ENCODE results near the gene SLC6A12.
"Not testable (repeated sequence)": the region's sequence is repeated elsewhere in the genome, so short reads cannot be mapped to it uniquely, and the experiment has no call there.

The SLC6A12 gene

DNA sequence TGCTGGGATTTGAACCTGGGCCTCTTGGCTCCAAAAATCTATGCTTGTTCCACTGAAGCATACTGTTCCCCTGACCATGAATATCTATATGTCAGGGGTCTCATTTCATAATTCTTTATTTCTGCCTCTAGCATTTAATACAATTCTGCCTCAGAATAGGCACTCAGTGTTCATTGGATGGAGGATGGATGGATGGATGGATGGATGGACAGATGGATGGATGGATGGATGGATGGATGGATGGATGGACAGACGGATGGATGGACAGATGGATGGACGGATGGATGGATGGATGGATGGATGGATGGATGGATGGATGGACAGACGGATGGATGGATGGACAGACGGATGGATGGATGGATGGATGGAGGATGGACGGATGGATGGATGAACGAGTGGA lies 3.1 kb upstream of the SLC6A12 start:
- not testable (repeated sequence) for DNase-seq (ENCODE audit: low spot score)

DNA sequence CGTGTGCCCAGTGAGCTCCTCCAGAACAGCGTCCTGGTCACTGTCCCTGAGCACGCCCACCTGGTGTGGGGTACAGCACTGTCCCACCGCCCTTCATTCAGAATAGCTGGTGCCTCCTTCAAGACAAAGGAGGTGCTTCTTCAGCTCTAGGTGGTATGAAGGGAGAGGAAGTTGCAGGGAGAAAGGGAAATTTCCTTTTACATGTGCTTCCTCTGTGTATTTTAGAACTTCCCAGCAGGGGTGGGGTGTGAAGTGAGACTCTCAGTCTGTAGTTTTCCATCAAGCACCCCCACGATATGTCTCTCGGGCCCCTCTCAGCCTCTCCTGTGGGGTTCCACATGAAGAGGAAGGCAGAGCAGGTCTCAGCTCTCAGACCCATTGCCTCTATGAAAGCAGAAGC lies 1.2 kb upstream of the SLC6A12 start:
- no peak for DNase-seq (ENCODE audit: low spot score)

DNA sequence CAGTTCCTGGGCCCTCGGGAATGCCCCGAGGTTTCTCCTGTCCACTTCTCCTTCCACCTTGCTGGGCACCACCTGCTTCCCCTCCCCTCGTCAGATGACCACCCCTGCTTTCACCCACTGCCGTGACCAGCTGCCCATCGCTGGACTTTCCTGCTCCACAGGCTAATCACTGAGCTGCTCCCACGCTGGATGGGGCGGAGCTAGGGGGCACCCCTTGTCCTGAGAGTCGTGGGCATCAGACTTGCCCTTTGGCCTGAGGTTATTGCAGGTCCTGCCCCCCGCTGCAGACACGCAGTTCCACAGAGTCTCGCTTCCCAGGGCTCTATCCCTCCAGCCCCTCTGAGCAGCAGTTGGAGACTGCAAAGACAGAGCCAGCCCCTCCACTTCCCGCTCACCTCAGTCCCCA lies 427 bp downstream of the SLC6A12 start:
- DNase-seq (ENCODE audit: low spot score) = no peak

DNA sequence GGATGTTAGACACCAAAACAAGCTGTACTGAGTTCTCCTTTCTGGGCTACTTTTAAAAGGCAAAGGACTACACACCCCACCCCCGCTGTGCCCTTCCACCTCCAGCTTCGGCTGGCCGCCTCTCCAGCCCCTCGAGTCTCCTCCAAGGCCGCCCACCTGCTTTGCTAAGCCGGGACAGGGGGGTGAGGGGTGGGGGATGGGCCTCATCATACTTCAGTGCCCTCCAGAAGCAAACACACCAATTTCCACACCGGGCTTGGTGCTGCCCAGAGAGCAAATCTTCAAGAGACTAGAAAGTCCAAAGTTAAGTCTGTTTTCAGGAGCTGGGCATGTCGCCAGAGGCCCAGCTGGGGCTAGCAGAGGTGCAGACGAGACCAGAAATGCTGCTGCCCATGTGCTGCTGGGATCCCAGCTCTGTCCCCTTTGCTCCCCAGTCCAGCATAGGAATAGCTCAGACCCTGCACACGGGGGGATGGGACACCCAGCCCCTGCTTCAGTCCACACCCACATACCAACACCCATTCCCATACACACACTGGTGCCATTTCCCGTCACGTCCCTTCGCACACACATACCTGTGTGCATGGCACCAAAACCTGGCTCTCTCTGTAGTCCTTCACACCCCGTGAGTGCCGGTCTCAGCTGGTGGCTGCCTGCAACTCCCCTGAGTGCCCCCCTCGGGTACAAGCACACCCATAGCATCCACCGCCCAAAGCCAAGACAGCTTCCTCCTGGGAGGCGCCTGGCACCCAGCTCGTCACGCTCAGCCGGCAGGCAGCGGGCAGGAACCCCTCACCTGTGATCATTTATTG lies 1.0 kb downstream of the SLC6A12 start:
- no peak for DNase-seq (ENCODE audit: low spot score)

DNA sequence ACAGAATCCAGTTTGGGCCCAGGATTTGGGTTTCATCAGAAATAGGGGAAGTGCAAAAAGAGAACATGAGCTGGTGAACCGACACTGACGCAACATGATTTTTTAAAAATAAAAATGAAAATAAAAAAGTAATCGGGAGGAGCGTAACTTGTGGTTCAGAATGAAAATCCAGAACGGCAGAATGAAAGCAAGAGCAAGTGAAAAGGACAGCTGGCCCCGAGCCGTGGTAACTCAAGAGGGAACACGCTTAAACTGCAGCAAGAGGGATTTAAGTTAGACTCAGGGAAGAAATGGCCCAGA lies 1.6 kb downstream of the SLC6A12 start:
- no peak for DNase-seq (ENCODE audit: low spot score)

DNA sequence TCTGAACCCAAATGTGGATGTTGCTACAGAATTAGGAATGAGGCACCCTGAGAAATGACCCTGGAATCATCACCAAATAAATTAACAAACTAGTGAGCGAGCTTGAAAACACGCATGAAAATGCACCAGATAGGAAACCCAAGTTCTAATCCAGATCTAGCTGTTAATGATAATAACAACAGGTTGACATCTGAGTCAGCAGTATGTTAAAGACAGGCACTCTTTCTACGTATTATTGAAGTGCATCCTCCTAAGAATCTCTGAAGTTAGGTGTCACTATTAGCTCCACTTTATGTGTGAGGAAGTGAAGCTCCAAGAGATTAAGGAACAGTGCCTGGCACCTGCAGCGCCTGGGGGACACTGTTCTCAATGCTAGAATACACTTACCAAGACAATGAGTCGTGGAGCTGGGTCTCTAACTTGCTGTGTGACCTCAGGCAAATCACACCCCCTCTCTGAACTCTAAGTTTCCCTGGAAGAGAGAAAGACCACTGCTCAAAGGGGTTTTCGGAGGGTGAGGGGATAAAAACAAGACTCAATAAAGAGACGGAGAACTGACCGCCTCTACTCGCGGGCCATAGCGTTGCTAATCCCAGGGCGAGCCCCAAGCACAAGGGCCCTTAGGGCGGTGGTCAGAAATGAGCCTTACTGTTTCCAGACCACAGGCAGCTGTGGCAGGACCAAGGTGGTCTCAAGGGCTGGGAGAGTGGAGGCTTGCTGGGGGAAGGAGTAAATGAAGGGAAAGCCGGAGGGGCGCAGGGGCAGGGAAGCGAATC lies 2.1 kb downstream of the SLC6A12 start:
- DNase-seq (ENCODE audit: low spot score) = no peak

DNA sequence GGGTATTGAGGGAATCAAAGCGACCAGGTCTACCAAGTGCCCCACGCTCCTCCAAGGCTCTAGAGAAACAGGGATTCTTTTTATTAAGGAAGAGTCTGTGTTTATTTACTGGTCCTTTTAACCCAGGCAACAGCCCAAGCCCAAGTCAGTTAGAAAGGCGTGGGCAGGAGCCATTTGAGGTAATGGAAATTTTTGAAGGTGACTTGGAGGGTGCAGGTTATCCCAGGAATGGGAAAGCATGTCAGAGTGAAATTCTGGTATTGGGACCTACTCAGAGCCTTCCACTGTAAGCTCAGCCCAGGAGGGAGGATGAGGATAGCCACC lies 2.9 kb downstream of the SLC6A12 start:
- no peak for DNase-seq (ENCODE audit: low spot score)

DNA sequence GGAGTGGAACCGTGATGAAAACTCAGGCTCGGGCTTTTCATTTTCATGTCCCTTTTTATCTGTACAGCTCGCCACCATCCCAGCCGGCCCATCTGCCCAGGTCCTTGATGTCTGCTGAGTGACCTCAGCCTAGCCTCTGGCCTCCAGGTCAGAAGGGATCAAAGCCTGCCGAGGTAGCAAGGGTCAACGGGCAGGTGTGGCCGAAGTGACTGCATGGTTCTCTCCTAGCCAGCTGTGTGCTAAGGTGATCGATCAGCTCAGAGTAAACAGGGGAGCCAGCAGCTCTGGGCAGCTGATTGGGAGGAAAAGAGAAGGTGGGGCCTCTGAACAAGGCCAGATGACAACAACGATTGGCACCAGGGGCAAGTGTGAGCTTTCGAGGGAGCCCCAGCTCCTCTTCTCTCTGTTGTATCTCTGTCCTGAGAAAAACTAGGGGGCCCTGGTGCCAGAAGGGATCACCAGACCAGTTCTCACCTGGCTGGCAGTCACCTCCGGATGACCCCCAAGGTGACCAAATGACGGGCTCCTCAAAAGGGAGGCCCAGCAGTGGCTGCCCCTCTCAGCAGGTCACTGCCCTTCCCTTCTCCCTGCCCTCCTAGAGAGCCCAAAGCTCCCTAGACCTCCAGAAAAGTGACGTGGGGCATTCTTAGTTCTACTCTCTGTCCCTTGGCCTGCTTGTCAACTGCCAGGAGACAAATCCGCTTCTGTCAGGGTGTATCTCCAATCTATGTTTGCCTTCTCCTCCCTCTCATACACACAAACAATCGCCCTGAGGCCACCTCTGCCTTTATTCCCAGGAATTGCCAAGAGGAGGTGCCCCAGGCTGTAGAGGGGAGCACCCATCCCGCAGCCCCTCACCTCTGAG lies 3.4 kb downstream of the SLC6A12 start:
- DNase-seq (ENCODE audit: low spot score) = no peak

DNA sequence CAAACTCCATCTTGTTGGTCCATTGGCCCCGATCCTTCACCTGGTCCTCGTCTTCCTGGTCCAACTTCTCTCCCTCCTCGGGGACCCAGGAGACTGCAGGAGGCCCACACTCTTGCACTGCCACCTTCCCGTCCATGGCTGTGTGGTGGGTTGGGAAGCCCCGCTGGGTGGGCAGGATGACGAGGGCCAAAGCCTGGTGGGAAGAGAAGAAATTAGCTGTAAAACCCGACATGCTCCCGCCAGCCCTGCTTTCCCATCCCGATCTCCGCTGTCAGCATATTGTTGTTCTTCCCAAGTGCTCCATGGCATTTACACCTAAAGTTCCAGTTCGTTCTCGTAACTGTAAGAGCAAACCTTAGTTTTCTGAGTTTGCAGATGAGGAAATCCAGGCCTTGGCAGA lies 4.1 kb downstream of the SLC6A12 start:
- DNase-seq (ENCODE audit: low spot score) = no peak

DNA sequence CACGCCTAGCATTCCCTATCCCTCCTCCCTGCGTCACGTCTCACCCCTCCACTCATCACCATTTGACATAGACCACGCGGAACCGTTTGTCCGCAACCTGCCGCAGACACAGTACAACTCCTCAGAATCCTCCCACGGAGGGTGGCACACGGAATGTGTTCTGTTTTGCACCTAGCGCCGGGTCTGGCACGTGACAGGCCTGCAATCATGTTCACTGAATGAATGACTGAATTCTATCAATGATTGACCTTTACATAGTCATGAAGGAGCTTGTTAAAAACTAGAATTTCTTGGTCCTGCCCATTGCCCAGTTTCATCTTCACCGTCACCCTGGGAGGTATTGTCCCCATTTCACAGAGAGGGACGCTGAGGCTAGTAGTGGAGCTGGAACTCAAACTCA lies 4.7 kb downstream of the SLC6A12 start:
- DNase-seq (ENCODE audit: low spot score) = no peak

DNA sequence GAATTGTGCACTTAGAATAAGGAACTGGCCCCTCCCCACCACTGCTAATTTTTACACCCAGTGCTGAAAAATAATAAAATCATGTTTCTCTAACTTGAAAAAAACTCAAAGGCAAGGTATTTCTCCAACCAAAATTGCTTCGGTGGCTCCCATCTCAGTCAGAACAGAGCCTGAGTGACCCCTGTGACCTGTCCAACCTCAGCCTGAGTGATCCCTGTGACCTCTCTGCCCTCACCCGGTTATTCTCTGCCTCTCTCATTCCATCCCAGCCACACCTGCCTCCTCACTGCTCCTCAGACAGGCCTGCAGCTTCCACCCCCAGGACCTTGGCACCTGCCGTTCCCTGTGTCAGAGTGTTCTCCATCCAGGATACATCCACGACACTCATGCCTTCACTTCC lies 5.1 kb downstream of the SLC6A12 start:
- DNase-seq (ENCODE audit: low spot score) = no peak

DNA sequence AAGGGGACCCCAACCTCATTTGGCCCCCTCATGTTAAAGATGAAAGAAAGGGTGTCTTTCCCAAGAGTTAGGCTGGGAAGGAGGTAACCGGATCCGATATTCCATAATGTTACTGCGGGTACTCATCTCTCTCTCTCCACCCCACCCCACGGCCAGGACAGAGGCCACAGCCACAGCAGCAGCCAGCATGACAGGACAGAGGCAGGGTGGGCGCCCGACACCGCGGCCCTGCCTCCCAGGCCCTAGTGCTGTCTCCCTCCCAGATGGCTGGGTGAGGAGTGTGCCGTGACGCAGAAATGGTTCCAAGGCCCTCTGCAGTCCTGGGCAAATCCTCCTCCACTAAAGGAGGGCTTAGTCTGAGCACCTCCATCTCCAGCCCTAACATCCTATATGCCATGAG lies 6.2 kb downstream of the SLC6A12 start:
- DNase-seq (ENCODE audit: low spot score) = no peak

DNA sequence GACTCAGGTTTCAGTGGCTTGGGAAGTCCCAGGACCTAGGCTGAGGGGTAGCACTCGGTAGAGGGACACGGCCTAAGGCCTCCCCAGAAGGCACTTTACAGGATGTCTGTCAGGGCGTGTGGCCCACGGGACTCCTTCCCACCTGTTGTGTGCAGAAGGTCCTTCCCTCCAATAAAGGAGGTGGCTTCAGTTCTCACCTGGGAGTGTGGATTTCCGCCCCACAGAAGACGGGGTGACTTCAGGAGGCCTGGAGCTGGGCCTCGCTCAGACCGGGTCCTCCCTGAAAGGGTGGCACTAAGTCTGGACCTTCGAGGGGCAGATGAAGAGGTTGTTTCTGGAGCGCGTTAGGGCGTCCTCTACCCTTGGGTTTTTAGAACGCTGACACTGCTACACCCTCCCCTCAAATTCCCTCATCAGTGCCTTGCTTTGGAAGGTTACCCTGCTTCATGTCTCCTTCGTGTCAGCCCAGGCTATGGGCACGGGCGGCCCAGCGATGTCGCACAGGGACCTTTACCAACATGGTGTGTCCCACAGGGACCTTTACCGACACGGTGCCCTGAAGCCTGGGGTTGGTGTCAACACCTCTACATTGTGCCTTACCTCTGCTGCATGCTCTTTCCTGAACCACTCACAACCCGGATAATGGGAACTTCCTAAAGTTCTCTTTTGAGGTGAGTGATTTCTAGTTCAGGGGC lies 7.1 kb downstream of the SLC6A12 start:
- no peak for DNase-seq (ENCODE audit: low spot score)

DNA sequence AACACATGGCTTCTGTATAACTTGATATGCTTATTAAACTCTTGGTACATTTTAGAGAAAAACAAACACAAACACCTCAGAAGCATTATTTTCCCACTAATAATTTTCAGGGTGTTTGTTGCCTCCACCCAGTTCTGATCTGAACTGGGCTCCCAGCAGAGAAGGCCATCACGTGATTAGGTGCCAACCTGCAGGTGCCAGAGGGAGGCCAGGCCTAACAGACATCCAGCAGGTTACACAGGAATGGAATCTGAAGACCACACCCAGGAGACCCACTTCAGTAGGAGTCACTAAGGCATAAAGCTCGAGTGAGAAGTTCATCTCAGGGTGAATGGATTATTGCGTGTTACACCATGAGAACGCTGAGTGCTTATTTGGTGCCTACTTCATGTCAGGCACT lies 8.9 kb downstream of the SLC6A12 start:
- DNase-seq (ENCODE audit: low spot score) = no peak

DNA sequence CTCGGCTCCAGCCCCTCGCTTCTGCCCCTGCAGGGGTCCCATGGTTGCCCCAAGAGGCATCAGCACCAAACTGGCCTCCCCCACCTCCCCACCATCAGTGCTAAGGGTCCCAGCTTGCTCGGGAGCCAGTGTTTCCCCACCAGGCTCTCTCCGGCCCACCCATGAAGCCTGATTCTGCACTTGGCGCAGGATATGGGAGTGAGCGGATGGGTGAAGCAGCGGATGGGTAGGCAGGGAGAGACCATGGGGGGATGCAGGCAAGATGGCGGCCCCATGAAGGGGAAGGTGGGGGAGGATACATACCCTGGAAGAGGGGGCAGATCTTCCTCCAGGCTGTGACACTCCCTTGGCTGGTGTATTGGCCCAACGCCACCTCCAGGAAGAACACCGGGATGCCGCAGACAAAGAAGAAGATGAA lies 9.7 kb downstream of the SLC6A12 start:
- no peak for DNase-seq (ENCODE audit: low spot score)

DNA sequence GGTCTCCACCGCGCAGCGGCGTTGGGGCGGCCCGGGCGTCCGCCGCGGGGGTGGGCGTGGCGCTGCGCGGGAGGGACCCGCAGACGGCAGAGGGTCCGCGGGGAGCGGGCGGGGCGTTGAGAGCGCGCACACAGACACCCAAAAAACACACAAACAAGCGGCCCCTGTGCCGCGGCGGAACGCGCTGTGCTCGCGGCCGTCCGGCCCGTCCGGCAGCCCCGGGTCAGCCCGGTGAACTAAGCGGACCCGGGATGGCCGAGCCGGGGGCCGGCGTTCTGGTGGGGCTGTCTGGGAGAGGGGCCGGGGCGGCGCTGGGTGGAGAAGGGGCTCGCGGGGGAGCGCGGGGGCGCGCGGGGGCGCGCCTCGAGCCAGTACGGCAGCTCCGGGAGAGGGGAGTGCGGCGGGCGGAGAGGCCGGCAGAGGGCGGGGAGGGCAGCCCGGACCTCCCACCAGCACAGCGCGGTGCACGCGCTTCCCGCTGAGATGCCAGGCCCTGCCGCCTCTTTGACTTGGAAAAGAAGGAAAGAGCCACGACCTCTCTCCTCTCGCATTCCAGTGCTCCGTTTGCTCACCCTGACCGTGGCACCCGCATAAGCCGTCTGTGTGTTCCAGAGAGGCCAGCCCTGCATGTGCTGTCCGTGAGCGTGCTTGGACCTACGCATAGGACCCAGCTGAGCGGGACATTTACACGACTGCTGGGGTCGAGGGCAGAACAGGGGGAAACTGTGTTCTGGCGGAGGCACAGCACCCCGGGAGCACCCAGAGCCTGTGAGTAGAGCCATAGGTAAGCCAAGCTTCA lies 10.3 kb downstream of the SLC6A12 start:
- no peak for DNase-seq (ENCODE audit: low spot score)

DNA sequence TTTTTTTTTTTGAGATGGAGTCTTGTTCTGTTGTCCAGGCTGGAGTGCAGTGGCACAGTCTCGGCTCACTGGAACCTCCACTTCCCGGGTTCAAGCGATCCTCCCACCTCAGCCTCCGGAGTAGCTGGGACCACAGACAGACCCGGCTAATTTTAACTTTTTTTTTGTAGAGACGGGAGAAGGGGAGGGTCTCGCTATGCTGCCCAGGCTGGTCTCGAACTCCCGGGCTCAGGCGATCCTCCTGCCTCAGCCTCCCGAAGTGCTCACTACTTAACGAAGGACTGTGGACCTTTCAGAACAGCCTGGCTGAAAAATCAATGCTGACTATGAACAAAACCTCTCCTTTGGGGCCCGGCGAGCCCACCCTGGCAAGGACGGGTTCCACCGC lies 10.9 kb downstream of the SLC6A12 start:
- no peak for DNase-seq (ENCODE audit: low spot score)

DNA sequence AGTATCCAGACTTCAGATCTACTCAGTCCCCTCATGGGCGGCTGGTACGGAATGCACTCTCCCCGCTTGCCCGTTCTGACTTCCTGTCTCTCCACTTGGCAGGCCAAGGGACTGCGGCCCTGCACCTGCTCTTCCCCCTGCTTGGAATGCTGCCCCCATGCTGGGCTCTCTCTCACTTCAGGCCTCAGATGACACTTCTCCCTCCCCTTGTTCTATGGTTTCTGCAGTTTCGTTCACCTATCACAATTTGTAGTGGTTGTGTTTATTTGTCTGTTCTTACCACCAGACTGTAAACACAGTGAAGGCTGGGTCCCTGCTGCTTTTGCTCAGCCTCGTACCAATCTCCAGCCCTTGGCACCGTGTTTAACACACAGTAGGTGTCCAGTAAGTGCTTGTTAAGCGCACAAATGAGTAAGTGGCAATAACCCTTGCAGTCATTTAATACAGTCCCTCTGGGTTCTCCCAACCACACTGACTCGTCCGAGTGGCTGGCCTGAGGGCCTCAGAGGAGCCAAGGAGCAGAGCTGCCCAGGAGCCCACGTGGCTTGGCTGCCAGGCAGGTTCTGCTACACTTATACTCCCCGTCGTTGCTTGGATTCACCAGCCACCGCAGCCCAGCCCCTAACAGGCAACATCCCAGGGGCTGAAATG lies 11.8 kb downstream of the SLC6A12 start:
- no peak for DNase-seq (ENCODE audit: low spot score)

DNA sequence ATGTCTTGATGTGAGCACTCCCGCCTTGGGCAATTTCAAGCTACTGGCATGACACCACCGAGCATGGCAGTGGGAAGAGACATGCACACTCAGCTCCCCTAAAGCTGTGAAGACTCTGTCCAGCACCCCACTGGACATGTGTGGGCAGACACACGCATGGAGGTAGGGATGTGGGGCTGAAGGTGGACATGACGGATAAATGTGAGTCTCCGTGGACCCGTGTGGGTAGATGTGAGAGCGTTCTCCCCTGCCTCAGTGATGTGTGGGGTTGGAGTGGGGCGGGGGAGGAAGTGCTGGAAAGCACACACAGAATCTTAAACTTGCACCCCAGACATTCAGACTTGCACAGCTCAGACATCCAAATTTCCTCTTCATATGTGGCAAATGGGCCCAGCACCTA lies 12.6 kb downstream of the SLC6A12 start:
- DNase-seq (ENCODE audit: low spot score) = no peak

DNA sequence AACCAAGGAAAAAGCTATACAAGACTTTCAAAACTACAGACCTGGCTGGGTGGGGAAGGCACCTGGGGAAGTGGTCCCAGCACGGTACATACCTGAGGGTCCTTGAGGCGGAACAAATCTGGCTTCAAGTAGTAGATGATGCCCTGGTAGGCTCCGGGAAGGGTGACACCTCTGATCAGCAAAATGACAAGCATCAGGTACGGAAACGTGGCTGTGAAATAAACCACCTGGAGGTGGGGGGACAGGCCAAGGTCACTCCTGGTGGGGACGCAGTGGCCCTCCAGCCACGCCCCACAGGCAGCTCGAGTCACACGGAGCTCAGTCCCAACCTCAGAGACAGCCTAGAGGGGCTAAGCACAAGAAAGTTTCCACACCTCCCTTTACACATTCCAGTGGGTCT lies 15.3 kb downstream of the SLC6A12 start:
- no peak for DNase-seq (ENCODE audit: low spot score)

All from NAMALWA (cell line).